ENCODE results near the gene MAP3K6. TPM values are rescaled to one million over a fixed set of nuclear protein-coding genes. Genes with fewer than 3 reads are reported as not detected.

MAP3K6 gene
- total RNA-seq, 1 experiment from 2014 or later = 4.2 TPM

- no peak for DNase-seq (ENCODE audit: low spot score)
Measured at GRCh38 chr1:27306071-27306470, 60.7 kb downstream of the MAP3K6 start.

Other genes with a start within 250 kb of the MAP3K6 start
- 1.6 and 5.2 TPM in 2 replicates for gene SLC9A1, start 211.8 kb downstream of the MAP3K6 start, total RNA-seq (2014; rRNA removed; shearing (Covaris generic))
- gene WDTC1, start 132.3 kb downstream of the MAP3K6 start, total RNA-seq (2014; rRNA removed; shearing (Covaris generic)) = 10.3 and 12.4 TPM in 2 replicates
- 30.7 and 33.4 TPM in 2 replicates for gene TMEM222, start 44.8 kb downstream of the MAP3K6 start, total RNA-seq (2014; rRNA removed; shearing (Covaris generic))
- gene SYTL1, start 24.9 kb downstream of the MAP3K6 start, total RNA-seq (2014; rRNA removed; shearing (Covaris generic)) = 0.99 and 1.0 TPM in 2 replicates
- not detected in 2 replicates for gene FCN3, start 7.9 kb upstream of the MAP3K6 start, total RNA-seq (2014; rRNA removed; shearing (Covaris generic))
- gene CD164L2, start 16.4 kb upstream of the MAP3K6 start, total RNA-seq (2014; rRNA removed; shearing (Covaris generic)) = not detected in 2 replicates
- 0.23 and 1.1 TPM in 2 replicates for gene GPR3, start 25.7 kb upstream of the MAP3K6 start, total RNA-seq (2014; rRNA removed; shearing (Covaris generic))
- 7.9 and 9.5 TPM in 2 replicates for gene WASF2, start 123.2 kb upstream of the MAP3K6 start, total RNA-seq (2014; rRNA removed; shearing (Covaris generic))
- 2.0 and 3.6 TPM in 2 replicates for gene AHDC1, start 237.2 kb upstream of the MAP3K6 start, total RNA-seq (2014; rRNA removed; shearing (Covaris generic))